Left ventricle myocardium inferior (tissue), 1 donor: ENCODE data around the gene ENTPD5. TPM values are rescaled to one million over a fixed set of nuclear protein-coding genes. Genes with fewer than 3 reads are reported as not detected.
A peak's percentile ranks its signal among the peaks of the same experiment; 100 is the strongest.

Source experiments
- DNase-seq: peaks from one replicate; pipeline ENCODE4 v3.0.0-alpha.2; 2020
- H3K27ac ChIP-seq: fragments of 200-600 bp; replicated peaks from 2 replicates; pipeline ENCODE4 v1.8.0; 2021
- H3K27me3 ChIP-seq: fragments of 200-600 bp; 2 replicates; pipeline ENCODE4 v1.8.0; 2021; ENCODE audit warnings: low read depth
- H3K36me3 ChIP-seq: fragments of 200-600 bp; 2 replicates; pipeline ENCODE4 v1.8.0; 2021
- H3K4me1 ChIP-seq: fragments of 200-600 bp; 2 replicates; pipeline ENCODE4 v1.8.0; 2021
- H3K4me3 ChIP-seq: fragments of 200-600 bp; 2 replicates; pipeline ENCODE4 v1.8.0; 2021; ENCODE audit warnings: mild to moderate bottlenecking, moderate library complexity
- H3K9me3 ChIP-seq: fragments of 200-600 bp; replicated peaks from 2 replicates; pipeline ENCODE4 v1.8.0; 2021
- intact Hi-C: fragments of 100-400 bp; cut with micrococcal nuclease; formaldehyde crosslinking; loops from one replicate; pipeline ENCODE4 v1.11.0; 2022
- total RNA-seq: library from RNA; stranded (reverse); fragmentation: NEBNext Ultra II Directional; extraction: Animal tissue kit (Norgen Biotek cat#: 25700); gene quantifications from one replicate; pipeline ENCODE4 v1.2.1, GENCODE V29; 2021
- TF ChIP-seq, protein P1 (sequence below): fragments of 200-600 bp; IDR thresholded peaks from 2 replicates; pipeline ENCODE4 v1.8.0; 2021; ENCODE audit warnings: antibody characterized with exemption, mild to moderate bottlenecking, borderline replicate concordance
- donor health status: DM: no; HTN: yes; CAD: no; lungs with severe emphysema.

ENTPD5 gene
- total RNA-seq, 1 donor from 2014 or later, result 6.3 TPM

DNA sequence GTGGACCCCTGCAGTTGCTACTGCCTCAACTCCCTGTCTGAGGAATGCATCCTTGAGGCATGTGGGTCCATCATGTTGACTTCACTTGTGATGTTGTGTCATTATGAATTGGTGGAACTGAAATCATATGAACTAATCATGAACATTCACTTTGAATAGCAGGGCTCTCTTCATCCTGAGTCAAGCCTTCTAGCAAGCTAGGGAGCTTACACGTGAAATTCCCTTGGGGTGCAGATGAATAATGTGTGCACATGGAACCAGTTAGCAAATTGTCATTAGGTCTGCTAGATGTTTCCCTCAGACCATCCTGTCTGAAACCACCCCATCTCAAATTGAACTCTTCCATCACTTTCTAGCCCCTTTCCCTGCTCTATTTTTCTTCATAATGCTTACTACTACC is 65.4 kb downstream of the ENTPD5 start:
- TF ChIP-seq, protein P1, sequence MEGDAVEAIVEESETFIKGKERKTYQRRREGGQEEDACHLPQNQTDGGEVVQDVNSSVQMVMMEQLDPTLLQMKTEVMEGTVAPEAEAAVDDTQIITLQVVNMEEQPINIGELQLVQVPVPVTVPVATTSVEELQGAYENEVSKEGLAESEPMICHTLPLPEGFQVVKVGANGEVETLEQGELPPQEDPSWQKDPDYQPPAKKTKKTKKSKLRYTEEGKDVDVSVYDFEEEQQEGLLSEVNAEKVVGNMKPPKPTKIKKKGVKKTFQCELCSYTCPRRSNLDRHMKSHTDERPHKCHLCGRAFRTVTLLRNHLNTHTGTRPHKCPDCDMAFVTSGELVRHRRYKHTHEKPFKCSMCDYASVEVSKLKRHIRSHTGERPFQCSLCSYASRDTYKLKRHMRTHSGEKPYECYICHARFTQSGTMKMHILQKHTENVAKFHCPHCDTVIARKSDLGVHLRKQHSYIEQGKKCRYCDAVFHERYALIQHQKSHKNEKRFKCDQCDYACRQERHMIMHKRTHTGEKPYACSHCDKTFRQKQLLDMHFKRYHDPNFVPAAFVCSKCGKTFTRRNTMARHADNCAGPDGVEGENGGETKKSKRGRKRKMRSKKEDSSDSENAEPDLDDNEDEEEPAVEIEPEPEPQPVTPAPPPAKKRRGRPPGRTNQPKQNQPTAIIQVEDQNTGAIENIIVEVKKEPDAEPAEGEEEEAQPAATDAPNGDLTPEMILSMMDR, result no peak
- Histone ChIP-seq H3K9me3 (no peaks in the 10 kb centered on the region), H3K4me3 (no peak overlapping the region), H3K27me3 (no peaks in the 10 kb centered on the region), H3K36me3 (peaks cover 53% of the 10 kb centered on the region), H3K4me1 (peaks cover 32% of the 10 kb centered on the region), H3K27ac (no peak overlapping the region)
- intact Hi-C loops, result no loop called here
- DNase-seq, result no peak

DNA sequence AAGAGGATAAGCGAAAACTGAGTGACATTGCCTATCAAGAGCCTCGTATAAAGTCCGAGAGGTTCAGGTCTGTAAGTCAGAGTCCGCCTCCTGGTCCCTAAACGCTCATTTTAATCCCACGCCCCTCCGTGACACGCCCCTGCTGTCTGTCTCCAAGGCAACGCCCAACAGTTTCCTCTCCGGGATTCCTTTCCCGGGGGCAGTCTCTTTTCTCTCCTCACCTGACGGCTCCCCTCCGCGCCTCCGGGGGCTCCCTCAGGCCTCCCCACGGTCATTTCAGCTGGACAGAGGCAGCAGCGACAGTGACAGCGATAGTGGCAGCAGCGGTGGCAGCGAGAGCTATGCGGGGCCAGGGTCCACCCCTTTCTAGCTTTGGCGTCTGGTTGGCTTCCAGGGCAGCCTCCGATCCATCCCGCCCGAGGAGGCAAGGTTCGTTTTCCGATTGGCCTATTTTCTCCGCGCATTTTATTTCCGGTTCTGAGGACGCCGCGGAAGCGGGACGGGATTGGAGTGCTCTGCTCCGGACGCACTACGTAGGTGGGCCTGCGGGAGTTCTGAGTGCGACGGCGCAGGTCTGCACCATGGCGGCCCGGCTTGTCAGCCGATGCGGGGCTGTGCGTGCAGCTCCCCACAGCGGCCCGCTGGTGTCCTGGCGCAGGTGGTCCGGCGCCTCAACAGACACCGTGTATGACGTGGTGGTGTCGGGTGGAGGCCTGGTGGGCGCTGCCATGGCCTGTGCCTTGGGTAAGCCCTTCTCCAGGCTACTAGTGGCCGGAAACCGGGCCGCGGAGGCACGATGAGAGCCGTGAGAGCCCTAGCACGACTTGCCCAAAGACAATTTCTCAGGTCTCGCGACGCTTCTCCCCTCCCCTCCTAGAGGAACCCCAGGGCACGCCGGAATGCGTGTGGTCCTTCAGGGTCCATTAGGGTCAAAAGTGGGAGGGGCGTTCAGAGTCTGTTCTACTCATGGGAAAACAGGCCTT is 69.0 kb downstream of the ENTPD5 start, which contains the start of the genes COQ6 and FAM161B:
Gene COQ6, plus strand, starts transcription at position 551 of the 983 bp plus-strand sequence. Its CDS starts 31 bp downstream, at position 582.
Gene FAM161B, minus strand, starts transcription at position 343 of the 983 bp plus-strand sequence. Its CDS starts 68 bp downstream, at position 275.
- peak; percentile 93 for DNase-seq
- Histone ChIP-seq H3K4me3 (peak within 1 kb of the TSS; percentile 77), H3K36me3 (peaks cover 28% of the 10 kb centered on the region), H3K4me1 (peaks cover 32% of the 10 kb centered on the region), H3K27me3 (no peaks in the 10 kb centered on the region), H3K9me3 (no peaks in the 10 kb centered on the region), H3K27ac (peak within 1 kb of the TSS; percentile 92)
- TF ChIP-seq, protein P1, result peak; percentile 15
- intact Hi-C loops, result no loop called here

GRCh38 chr14:73945159-73945670 is 73.9 kb downstream of the ENTPD5 start:
- Histone ChIP-seq H3K4me3 (no peak overlapping the region), H3K4me1 (peaks cover 10% of the 10 kb centered on the region), H3K27me3 (no peaks in the 10 kb centered on the region), H3K27ac (no peak overlapping the region), H3K9me3 (no peaks in the 10 kb centered on the region), H3K36me3 (peaks cover 33% of the 10 kb centered on the region)
- intact Hi-C loops, result no loop called here
- TF ChIP-seq, protein P1, result no peak
- no peak for DNase-seq

- intact Hi-C loops, result no loop called here
- H3K4me3 ChIP-seq, result no peak overlapping the region
- DNase-seq, result no peak
- peaks cover 6% of the 10 kb centered on the region for H3K4me1 ChIP-seq
- H3K27ac ChIP-seq, result no peak overlapping the region
- no peaks in the 10 kb centered on the region for H3K9me3 ChIP-seq
- TF ChIP-seq, protein P1, result no peak
- no peaks in the 10 kb centered on the region for H3K27me3 ChIP-seq
- H3K36me3 ChIP-seq, result peaks cover 38% of the 10 kb centered on the region
Measured at GRCh38 chr14:73944432-73945158, 74.5 kb downstream of the ENTPD5 start.

GRCh38 chr14:73943083-73943482 is 76.0 kb downstream of the ENTPD5 start:
- intact Hi-C loops, result no loop called here
- H3K27ac ChIP-seq, result no peak overlapping the region
- no peak overlapping the region for H3K4me3 ChIP-seq
- no peaks in the 10 kb centered on the region for H3K27me3 ChIP-seq
- TF ChIP-seq, protein P1, result no peak
- H3K36me3 ChIP-seq, result peaks cover 38% of the 10 kb centered on the region
- no peaks in the 10 kb centered on the region for H3K4me1 ChIP-seq
- H3K9me3 ChIP-seq, result no peaks in the 10 kb centered on the region
- no peak for DNase-seq
